A549 (cell line): ENCODE measurements around the gene TMEM269. TPM values are rescaled to one million over a fixed set of nuclear protein-coding genes. Genes with fewer than 3 reads are reported as not detected.

ENCODE experiments used
- ATAC-seq, 2 experiments: fragments of 200-7000 bp in 1 of 2; fragments of >200 bp in 1 of 2; cut with Nextera tagmentation in 1 of 2; cut with Tn5 transposase in 1 of 2; 3 replicates each; pipeline versions ENCODE4 v1.8.0 to v1.9.1; 2018 to 2020; ENCODE audit warnings: mild to moderate bottlenecking in 1 of 2, moderate library complexity in 1 of 2
- CTCF ChIA-PET: fragments of 300-600 bp; sonication (Branson Sonifier 250); formaldehyde crosslinking; extraction: SDS; loops from one replicate; lab custom pipeline; 2021; ENCODE audit warnings: antibody characterized with exemption, inconsistent platforms; lab: Yijun Ruan, JAX
- POLR2A ChIA-PET: fragments of 350-600 bp; formaldehyde crosslinking; extraction: SDS; loops from one replicate; lab custom pipeline; 2021; ENCODE audit warnings: antibody characterized with exemption, inconsistent platforms; lab: Yijun Ruan, JAX
- DNase-seq, 2 experiments: peaks; one replicate each; pipeline versions ENCODE4 v3.0.0 to v3.0.0-alpha.2; 2011 to 2016; ENCODE audit warnings: low read depth in 1 of 2, low spot score in 1 of 2
- FAIRE-seq: peaks from 2 replicates; lab custom pipeline; 2011; peaks lifted over from hg19 to GRCh38; lab: Jason Lieb, UNC
- H3K27ac ChIP-seq, 2 experiments: fragments of >200 bp; sonication (Bioruptor Twin); formaldehyde crosslinking; 3 replicates each; pipeline ENCODE4 v1.5.1; 2016 to 2017
- H3K4me1 ChIP-seq: fragments of >200 bp; sonication (Bioruptor Twin); formaldehyde crosslinking; 3 replicates; pipeline ENCODE4 v1.6.1; 2016
- H3K4me2 ChIP-seq: fragments of >200 bp; sonication (Bioruptor Twin); formaldehyde crosslinking; 3 replicates; pipeline ENCODE4 v1.6.1; 2016
- H3K4me3 ChIP-seq: fragments of >200 bp; sonication (Bioruptor Twin); formaldehyde crosslinking; 3 replicates; pipeline ENCODE4 v1.5.1; 2016
- H3K9me3 ChIP-seq: fragments of >200 bp; sonication (Bioruptor Twin); formaldehyde crosslinking; 3 replicates; pipeline ENCODE4 v1.6.1; 2016
- BHLHE40 ChIP-seq: IDR thresholded peaks from 2 replicates; pipeline ENCODE4 v1.6.1; 2012; ENCODE audit warnings: low read depth, low read length, inconsistent platforms
- CHD2 ChIP-seq: fragments of 150-350 bp; IDR thresholded peaks from 2 replicates; pipeline ENCODE4 v1.6.1; 2014; ENCODE audit warnings: low read length; ENCODE audit not compliant: partially characterized antibody
- E2F6 ChIP-seq: IDR thresholded peaks from 2 replicates; pipeline ENCODE4 v1.6.1; 2012; ENCODE audit warnings: low read depth, borderline replicate concordance
- EHMT2 ChIP-seq: fragments of 200-600 bp; sonication (generic); IDR thresholded peaks from 2 replicates; pipeline ENCODE4 v1.6.1; 2016; ENCODE audit warnings: antibody characterized with exemption, low read depth, mild to moderate bottlenecking, moderate library complexity
- ELK1 ChIP-seq: fragments of 150-350 bp; IDR thresholded peaks from 2 replicates; pipeline ENCODE4 v1.6.1; 2014; ENCODE audit warnings: low read depth, mild to moderate bottlenecking, low read length
- EP300 ChIP-seq, 2 experiments: fragments of >200 bp; sonication (Bioruptor Twin); formaldehyde crosslinking; IDR thresholded peaks; 2 replicates in 1 of 2; 3 replicates in 1 of 2; pipeline ENCODE4 v1.6.1; 2016 to 2017
- FOXS1 ChIP-seq: fragments of 250-450 bp; sonication (Bioruptor Pico); IDR thresholded peaks from 2 replicates; pipeline ENCODE4 v1.5.0; 2020; ENCODE audit warnings: mild to moderate bottlenecking, moderate library complexity
- GATA3 ChIP-seq: IDR thresholded peaks from 2 replicates; pipeline ENCODE4 v1.6.1; 2012; ENCODE audit warnings: borderline replicate concordance
- HDAC2 ChIP-seq: fragments of 200-600 bp; sonication (generic); IDR thresholded peaks from 2 replicates; pipeline ENCODE4 v1.6.1; 2016
- HEYL ChIP-seq: fragments of 250-450 bp; sonication (Bioruptor Pico); IDR thresholded peaks from 2 replicates; pipeline ENCODE4 v1.8.0; 2021; ENCODE audit warnings: mild to moderate bottlenecking, moderate library complexity
- HOXB5 ChIP-seq: fragments of 250-450 bp; sonication (Bioruptor Pico); IDR thresholded peaks from 2 replicates; pipeline ENCODE4 v1.5.0; 2020; ENCODE audit warnings: mild to moderate bottlenecking, moderate library complexity
- JUNB ChIP-seq: fragments of >200 bp; sonication (Bioruptor Twin); formaldehyde crosslinking; IDR thresholded peaks from 2 replicates; pipeline ENCODE4 v1.6.1; 2016
- MAZ ChIP-seq: fragments of 150-350 bp; IDR thresholded peaks from 2 replicates; pipeline ENCODE4 v1.6.1; 2014; ENCODE audit warnings: antibody characterized with exemption, low read depth, low read length, borderline replicate concordance
- MYC ChIP-seq: IDR thresholded peaks from 2 replicates; pipeline ENCODE4 v1.6.1; 2012; ENCODE audit warnings: mild to moderate bottlenecking, inconsistent platforms, low read length, improper control_type of control experiment, borderline replicate concordance
- NFE2L2 ChIP-seq: fragments of 150-350 bp; conservative IDR thresholded peaks from 2 replicates; pipeline ENCODE4 v1.6.1; 2014; ENCODE audit warnings: low read length
- POLR2A ChIP-seq: IDR thresholded peaks from 2 replicates; pipeline ENCODE4 v1.6.1; 2012; ENCODE audit warnings: mild to moderate bottlenecking, low read length
- RNF2 ChIP-seq: fragments of 200-600 bp; sonication (generic); IDR thresholded peaks from 2 replicates; pipeline ENCODE4 v1.6.1; 2016; ENCODE audit warnings: low read depth, mild to moderate bottlenecking, antibody characterized with exemption, moderate library complexity, borderline replicate concordance
- SMC3 ChIP-seq: fragments of >200 bp; sonication (Bioruptor Twin); formaldehyde crosslinking; IDR thresholded peaks from 3 replicates; pipeline ENCODE4 v1.6.1; 2018; ENCODE audit warnings: inconsistent platforms
- TFCP2L1 ChIP-seq: fragments of 250-450 bp; sonication (Bioruptor Pico); IDR thresholded peaks from 2 replicates; pipeline ENCODE4 v1.5.0; 2021; ENCODE audit warnings: mild to moderate bottlenecking
- ZNF302 ChIP-seq: fragments of 250-450 bp; sonication (Bioruptor Pico); IDR thresholded peaks from 2 replicates; pipeline ENCODE4 v1.9.0; 2021; ENCODE audit warnings: inconsistent platforms, mild to moderate bottlenecking, moderate library complexity
- ZSCAN20 ChIP-seq: fragments of 250-450 bp; sonication (Bioruptor Pico); IDR thresholded peaks from 2 replicates; pipeline ENCODE4 v1.8.0; 2022; ENCODE audit warnings: mild to moderate bottlenecking, moderate library complexity
- WGBS: methylation state at CpG from one replicate; pipeline ENCODE4 v1.1.6; 2017; ENCODE audit errors: missing lambda C conversion rate; 5-methylcytosine and 5-hydroxymethylcytosine counted together
- polyA plus RNA-seq, 4 experiments: library from polyadenylated mRNA; depleted of rRNA in 3 of 4; stranded (reverse); fragments of >200 nt; fragmentation: RNase III in 1 of 4; extraction: RNeasy Plus Mini Kit Qiagen cat#74134 plus additional on column Dnase treatment in 1 of 4; gene quantifications; 2 replicates in 3 of 4; 3 replicates in 1 of 4; pipeline ENCODE4 v1.2.3, GENCODE V29; 2011 to 2017
- TF ChIP-seq, protein P1 (sequence below): fragments of >200 bp; sonication (Bioruptor Twin); formaldehyde crosslinking; IDR thresholded peaks from 3 replicates; pipeline ENCODE4 v1.5.1; 2016
- TF ChIP-seq, protein P2 (sequence below): fragments of >200 bp; sonication (Bioruptor Twin); formaldehyde crosslinking; IDR thresholded peaks from 3 replicates; pipeline ENCODE4 v1.6.1; 2016
- TF ChIP-seq, protein P3 (sequence below): IDR thresholded peaks from 2 replicates; pipeline ENCODE4 v1.6.1; 2012

The TMEM269 gene
- polyA plus RNA-seq, 2 of the 4 experiments (the other 2 are of a cell fraction), result 0.21 TPM

DNA sequence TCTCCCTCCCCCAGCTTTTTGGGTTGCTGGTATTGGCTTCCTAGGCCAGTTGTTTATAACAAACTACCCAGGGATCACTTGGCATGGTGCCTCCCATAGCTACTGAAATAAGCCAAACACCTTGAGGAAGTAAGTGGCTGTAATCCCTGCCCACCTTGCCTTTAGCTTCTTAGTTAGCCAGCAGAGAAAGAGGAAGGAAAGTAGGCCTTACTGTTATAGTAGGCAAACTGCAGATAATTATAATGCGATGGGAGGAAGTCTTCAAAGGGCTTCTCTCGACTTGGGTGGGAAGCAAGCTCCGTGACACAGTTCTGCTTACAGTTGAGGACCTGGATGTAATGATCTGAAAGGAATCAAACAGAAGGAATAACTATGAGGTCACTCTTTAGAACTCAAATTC lies 26.1 kb upstream of the TMEM269 start:
- 90% methylated on average over 3 of the region's 3 CpGs for WGBS
- no peaks in the 10 kb centered on the region for H3K4me1 ChIP-seq
- DNase-seq (no peak), ATAC-seq (no peak), FAIRE-seq (no peak)
- no peaks in the 10 kb centered on the region for H3K9me3 ChIP-seq
- POLR2A ChIA-PET, result no interaction called here
- TF ChIP-seq ELK1 (no peak), POLR2A (no peak), RNF2 (no peak), CHD2 (no peak), EP300 (IDR thresholded peaks at IDR 0.05) (no peak), GATA3 (no peak), TFCP2L1 (CRISPR knock-in tag) (no peak), MAZ (no peak), HOXB5 (CRISPR knock-in tag) (no peak), HEYL (CRISPR knock-in tag) (no peak), JUNB (no peak), ZNF302 (no peak), EHMT2 (no peak), NFE2L2 (no peak), E2F6 (no peak), BHLHE40 (no peak), SMC3 (no peak)
- TF ChIP-seq, protein P1, sequence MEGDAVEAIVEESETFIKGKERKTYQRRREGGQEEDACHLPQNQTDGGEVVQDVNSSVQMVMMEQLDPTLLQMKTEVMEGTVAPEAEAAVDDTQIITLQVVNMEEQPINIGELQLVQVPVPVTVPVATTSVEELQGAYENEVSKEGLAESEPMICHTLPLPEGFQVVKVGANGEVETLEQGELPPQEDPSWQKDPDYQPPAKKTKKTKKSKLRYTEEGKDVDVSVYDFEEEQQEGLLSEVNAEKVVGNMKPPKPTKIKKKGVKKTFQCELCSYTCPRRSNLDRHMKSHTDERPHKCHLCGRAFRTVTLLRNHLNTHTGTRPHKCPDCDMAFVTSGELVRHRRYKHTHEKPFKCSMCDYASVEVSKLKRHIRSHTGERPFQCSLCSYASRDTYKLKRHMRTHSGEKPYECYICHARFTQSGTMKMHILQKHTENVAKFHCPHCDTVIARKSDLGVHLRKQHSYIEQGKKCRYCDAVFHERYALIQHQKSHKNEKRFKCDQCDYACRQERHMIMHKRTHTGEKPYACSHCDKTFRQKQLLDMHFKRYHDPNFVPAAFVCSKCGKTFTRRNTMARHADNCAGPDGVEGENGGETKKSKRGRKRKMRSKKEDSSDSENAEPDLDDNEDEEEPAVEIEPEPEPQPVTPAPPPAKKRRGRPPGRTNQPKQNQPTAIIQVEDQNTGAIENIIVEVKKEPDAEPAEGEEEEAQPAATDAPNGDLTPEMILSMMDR, result no peak
- TF ChIP-seq, all 56 proteins: peak for 0
- Histone ChIP-seq H3K4me3 (no peak overlapping the region), H3K4me2 (no peak overlapping the region), H3K27ac (no peak overlapping the region)
- CTCF ChIA-PET, result interaction anchor here (1.2 to 5.2 kb wide), 3 partner anchors 11 to 26 kb away, joined by 3 to 21 read pairs (median 3); no protein-coding TSS in a partner anchor

- TF ChIP-seq HEYL (CRISPR knock-in tag), result no peak
- no peak for TF ChIP-seq FOXS1 (CRISPR knock-in tag)
- TF ChIP-seq JUNB, result no peak
- TF ChIP-seq HDAC2, result no peak
- TF ChIP-seq, protein P2, sequence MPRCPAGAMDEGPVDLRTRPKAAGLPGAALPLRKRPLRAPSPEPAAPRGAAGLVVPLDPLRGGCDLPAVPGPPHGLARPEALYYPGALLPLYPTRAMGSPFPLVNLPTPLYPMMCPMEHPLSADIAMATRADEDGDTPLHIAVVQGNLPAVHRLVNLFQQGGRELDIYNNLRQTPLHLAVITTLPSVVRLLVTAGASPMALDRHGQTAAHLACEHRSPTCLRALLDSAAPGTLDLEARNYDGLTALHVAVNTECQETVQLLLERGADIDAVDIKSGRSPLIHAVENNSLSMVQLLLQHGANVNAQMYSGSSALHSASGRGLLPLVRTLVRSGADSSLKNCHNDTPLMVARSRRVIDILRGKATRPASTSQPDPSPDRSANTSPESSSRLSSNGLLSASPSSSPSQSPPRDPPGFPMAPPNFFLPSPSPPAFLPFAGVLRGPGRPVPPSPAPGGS, result no peak
- TF ChIP-seq MYC, result no peak
- no peak for TF ChIP-seq E2F6
- TF ChIP-seq, protein P3, sequence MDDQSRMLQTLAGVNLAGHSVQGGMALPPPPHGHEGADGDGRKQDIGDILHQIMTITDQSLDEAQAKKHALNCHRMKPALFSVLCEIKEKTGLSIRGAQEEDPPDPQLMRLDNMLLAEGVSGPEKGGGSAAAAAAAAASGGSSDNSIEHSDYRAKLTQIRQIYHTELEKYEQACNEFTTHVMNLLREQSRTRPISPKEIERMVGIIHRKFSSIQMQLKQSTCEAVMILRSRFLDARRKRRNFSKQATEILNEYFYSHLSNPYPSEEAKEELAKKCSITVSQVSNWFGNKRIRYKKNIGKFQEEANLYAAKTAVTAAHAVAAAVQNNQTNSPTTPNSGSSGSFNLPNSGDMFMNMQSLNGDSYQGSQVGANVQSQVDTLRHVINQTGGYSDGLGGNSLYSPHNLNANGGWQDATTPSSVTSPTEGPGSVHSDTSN, result no peak
- no peak for TF ChIP-seq ZSCAN20
- FAIRE-seq, result no peak
- peak in 1 of 2 experiments; percentile 53; a peak in 2 of 6 replicates for ATAC-seq
- Histone ChIP-seq H3K9me3 (no peaks in the 10 kb centered on the region), H3K4me2 (no peak overlapping the region), H3K27ac (no peak overlapping the region), H3K4me1 (no peaks in the 10 kb centered on the region; the same call in 2 of the 3 replicates), H3K4me3 (no peak overlapping the region)
- no peak for DNase-seq
- CTCF ChIA-PET, result interaction anchor here (1.2 to 5.2 kb wide), 3 partner anchors 10 to 26 kb away, joined by 3 to 21 read pairs (median 3); no protein-coding TSS in a partner anchor
- POLR2A ChIA-PET, result no interaction called here
- 76% methylated on average over 9 of the region's 9 CpGs for WGBS
Measured at GRCh38 chr1:42759114-42759513, 25.7 kb upstream of the TMEM269 start.
